ENCODE data around the gene NLN.

DNA sequence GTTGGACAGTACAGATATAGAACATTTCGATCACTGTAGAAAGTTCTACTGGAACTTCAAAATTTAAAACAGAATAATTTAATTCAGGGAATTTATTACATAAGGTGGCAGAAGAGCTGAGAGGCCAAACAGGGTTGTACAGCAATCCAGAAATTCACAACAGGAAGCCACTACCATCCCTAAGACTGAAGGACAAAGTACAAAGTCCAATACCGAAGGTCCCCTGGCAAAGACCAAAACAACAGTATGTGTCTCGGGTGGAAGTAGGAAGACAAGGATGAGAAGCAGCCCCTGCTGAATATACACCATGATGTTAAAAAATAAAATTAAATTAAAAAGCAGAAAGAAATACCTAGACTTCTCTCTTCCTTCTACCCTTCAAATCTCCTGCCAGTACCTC is 20.0 kb upstream of the NLN start:
- TF ChIP-seq, protein P1, sequence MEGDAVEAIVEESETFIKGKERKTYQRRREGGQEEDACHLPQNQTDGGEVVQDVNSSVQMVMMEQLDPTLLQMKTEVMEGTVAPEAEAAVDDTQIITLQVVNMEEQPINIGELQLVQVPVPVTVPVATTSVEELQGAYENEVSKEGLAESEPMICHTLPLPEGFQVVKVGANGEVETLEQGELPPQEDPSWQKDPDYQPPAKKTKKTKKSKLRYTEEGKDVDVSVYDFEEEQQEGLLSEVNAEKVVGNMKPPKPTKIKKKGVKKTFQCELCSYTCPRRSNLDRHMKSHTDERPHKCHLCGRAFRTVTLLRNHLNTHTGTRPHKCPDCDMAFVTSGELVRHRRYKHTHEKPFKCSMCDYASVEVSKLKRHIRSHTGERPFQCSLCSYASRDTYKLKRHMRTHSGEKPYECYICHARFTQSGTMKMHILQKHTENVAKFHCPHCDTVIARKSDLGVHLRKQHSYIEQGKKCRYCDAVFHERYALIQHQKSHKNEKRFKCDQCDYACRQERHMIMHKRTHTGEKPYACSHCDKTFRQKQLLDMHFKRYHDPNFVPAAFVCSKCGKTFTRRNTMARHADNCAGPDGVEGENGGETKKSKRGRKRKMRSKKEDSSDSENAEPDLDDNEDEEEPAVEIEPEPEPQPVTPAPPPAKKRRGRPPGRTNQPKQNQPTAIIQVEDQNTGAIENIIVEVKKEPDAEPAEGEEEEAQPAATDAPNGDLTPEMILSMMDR (conservative IDR thresholded peaks at IDR 0.05 in 1 of 2, IDR thresholded peaks at IDR 0.05 in 1 of 2; ENCODE audit: low read depth in 1 of 2, low read length in 2 of 2) = no peak
- no peak for TF ChIP-seq EZH2 (IDR thresholded peaks at IDR 0.05; ENCODE audit: low read length, missing control alignments)

Measured in fibroblast of lung (primary cell).